ENCODE measurements around the gene NAB1.
"Not testable (repeated sequence)": the region's sequence is repeated elsewhere in the genome, so short reads cannot be mapped to it uniquely, and the experiment has no call there.

Gene NAB1

GRCh38 chr2:190698895-190699294 is 50.0 kb downstream of the NAB1 start:
- no peaks in the 10 kb centered on the region for H3K36me3 Mint-ChIP-seq (ENCODE audit: low read depth)
- H3K4me3 Mint-ChIP-seq: no peak overlapping the region
- H3K9me3 Mint-ChIP-seq: no peaks in the 10 kb centered on the region
- no peaks in the 10 kb centered on the region for H3K27me3 Mint-ChIP-seq (ENCODE audit: low read depth)
- peaks cover 5% of the 10 kb centered on the region for H3K4me1 Mint-ChIP-seq (ENCODE audit: low read depth)
- H3K27ac Mint-ChIP-seq: no peak overlapping the region

GRCh38 chr2:190701586-190701985 is 52.7 kb downstream of the NAB1 start:
- Mint-ChIP-seq H3K36me3 (ENCODE audit: low read depth) (no peaks in the 10 kb centered on the region), H3K4me3 (no peak overlapping the region), H3K27me3 (ENCODE audit: low read depth) (no peaks in the 10 kb centered on the region), H3K4me1 (ENCODE audit: low read depth) (no peaks in the 10 kb centered on the region), H3K27ac (no peak overlapping the region), H3K9me3 (no peaks in the 10 kb centered on the region)

GRCh38 chr2:190705280-190705679 is 56.4 kb downstream of the NAB1 start:
- H3K27me3 Mint-ChIP-seq (ENCODE audit: low read depth): no peaks in the 10 kb centered on the region
- H3K4me1 Mint-ChIP-seq (ENCODE audit: low read depth): peaks cover 5% of the 10 kb centered on the region
- peaks cover 4% of the 10 kb centered on the region for H3K36me3 Mint-ChIP-seq (ENCODE audit: low read depth)
- no peak overlapping the region for H3K27ac Mint-ChIP-seq
- peaks cover 9% of the 10 kb centered on the region for H3K9me3 Mint-ChIP-seq
- H3K4me3 Mint-ChIP-seq: no peak overlapping the region

- H3K27me3 Mint-ChIP-seq (ENCODE audit: low read depth): no peaks in the 10 kb centered on the region
- no peak overlapping the region for H3K27ac Mint-ChIP-seq
- peaks cover 12% of the 10 kb centered on the region for H3K9me3 Mint-ChIP-seq
- no peak overlapping the region for H3K4me3 Mint-ChIP-seq
- peaks cover 4% of the 10 kb centered on the region for H3K36me3 Mint-ChIP-seq (ENCODE audit: low read depth)
- peaks cover 5% of the 10 kb centered on the region for H3K4me1 Mint-ChIP-seq (ENCODE audit: low read depth)
Observed at GRCh38 chr2:190707726-190708125, 58.8 kb downstream of the NAB1 start.

GRCh38 chr2:190708650-190709049 is 59.8 kb downstream of the NAB1 start:
- H3K27ac Mint-ChIP-seq; H3K27me3 Mint-ChIP-seq (ENCODE audit: low read depth); H3K4me1 Mint-ChIP-seq (ENCODE audit: low read depth); H3K4me3 Mint-ChIP-seq; H3K36me3 Mint-ChIP-seq (ENCODE audit: low read depth): not testable (repeated sequence)
- peaks cover 12% of the 10 kb centered on the region for H3K9me3 Mint-ChIP-seq

- H3K4me1 Mint-ChIP-seq (ENCODE audit: low read depth): peaks cover 5% of the 10 kb centered on the region
- H3K27ac Mint-ChIP-seq: no peak overlapping the region
- no peaks in the 10 kb centered on the region for H3K27me3 Mint-ChIP-seq (ENCODE audit: low read depth)
- H3K36me3 Mint-ChIP-seq (ENCODE audit: low read depth): peaks cover 4% of the 10 kb centered on the region
- peaks cover 12% of the 10 kb centered on the region for H3K9me3 Mint-ChIP-seq
- no peak overlapping the region for H3K4me3 Mint-ChIP-seq
Observed at GRCh38 chr2:190711069-190711468, 62.2 kb downstream of the NAB1 start.

GRCh38 chr2:190713471-190713870 is 64.6 kb downstream of the NAB1 start:
- Mint-ChIP-seq H3K4me1 (ENCODE audit: low read depth) (peaks cover 3% of the 10 kb centered on the region), H3K27ac (no peak overlapping the region)

GRCh38 chr2:190714958-190715357 is 66.1 kb downstream of the NAB1 start:
- Mint-ChIP-seq H3K4me1 (ENCODE audit: low read depth) (peaks cover 12% of the 10 kb centered on the region), H3K36me3 (ENCODE audit: low read depth) (peaks cover 2% of the 10 kb centered on the region), H3K27me3 (ENCODE audit: low read depth) (no peaks in the 10 kb centered on the region), H3K9me3 (peaks cover 3% of the 10 kb centered on the region), H3K27ac (no peak overlapping the region), H3K4me3 (no peak overlapping the region)

More at GRCh38 chr2:190713471-190713870, 64.6 kb downstream of the NAB1 start:
- no peaks in the 10 kb centered on the region for H3K27me3 Mint-ChIP-seq (ENCODE audit: low read depth)
- peaks cover 2% of the 10 kb centered on the region for H3K36me3 Mint-ChIP-seq (ENCODE audit: low read depth)
- peaks cover 4% of the 10 kb centered on the region for H3K9me3 Mint-ChIP-seq
- H3K4me3 Mint-ChIP-seq: no peak overlapping the region

GRCh38 chr2:190716176-190716807 is 67.4 kb downstream of the NAB1 start:
- Mint-ChIP-seq H3K4me3 (no peak overlapping the region), H3K36me3 (ENCODE audit: low read depth) (no peaks in the 10 kb centered on the region), H3K27ac (no peak overlapping the region), H3K27me3 (ENCODE audit: low read depth) (no peaks in the 10 kb centered on the region), H3K4me1 (ENCODE audit: low read depth) (peaks cover 12% of the 10 kb centered on the region), H3K9me3 (no peaks in the 10 kb centered on the region)

GRCh38 chr2:190717306-190717705 is 68.4 kb downstream of the NAB1 start:
- Mint-ChIP-seq H3K9me3 (no peaks in the 10 kb centered on the region), H3K36me3 (ENCODE audit: low read depth) (no peaks in the 10 kb centered on the region), H3K27me3 (ENCODE audit: low read depth) (no peaks in the 10 kb centered on the region), H3K27ac (no peak overlapping the region), H3K4me1 (ENCODE audit: low read depth) (peaks cover 17% of the 10 kb centered on the region), H3K4me3 (no peak overlapping the region)

- H3K4me1 Mint-ChIP-seq (ENCODE audit: low read depth): peaks cover 22% of the 10 kb centered on the region
- no peaks in the 10 kb centered on the region for H3K9me3 Mint-ChIP-seq
- no peak overlapping the region for H3K4me3 Mint-ChIP-seq
- no peaks in the 10 kb centered on the region for H3K36me3 Mint-ChIP-seq (ENCODE audit: low read depth)
- H3K27ac Mint-ChIP-seq: no peak overlapping the region
- H3K27me3 Mint-ChIP-seq (ENCODE audit: low read depth): no peaks in the 10 kb centered on the region
Observed at GRCh38 chr2:190717764-190718651, 69.1 kb downstream of the NAB1 start.

GRCh38 chr2:190718652-190719526 is 70.0 kb downstream of the NAB1 start:
- Mint-ChIP-seq H3K4me3 (no peak overlapping the region), H3K27me3 (ENCODE audit: low read depth) (no peaks in the 10 kb centered on the region), H3K4me1 (ENCODE audit: low read depth) (peaks cover 25% of the 10 kb centered on the region), H3K9me3 (no peaks in the 10 kb centered on the region), H3K27ac (no peak overlapping the region), H3K36me3 (ENCODE audit: low read depth) (no peaks in the 10 kb centered on the region)

- Mint-ChIP-seq H3K27ac (no peak overlapping the region), H3K4me1 (ENCODE audit: low read depth) (peaks cover 25% of the 10 kb centered on the region), H3K36me3 (ENCODE audit: low read depth) (no peaks in the 10 kb centered on the region)
Observed at GRCh38 chr2:190720276-190720675, 71.4 kb downstream of the NAB1 start.

GRCh38 chr2:190720691-190721090 is 71.8 kb downstream of the NAB1 start:
- Mint-ChIP-seq H3K4me1 (ENCODE audit: low read depth) (peaks cover 25% of the 10 kb centered on the region), H3K4me3 (no peak overlapping the region), H3K36me3 (ENCODE audit: low read depth) (no peaks in the 10 kb centered on the region), H3K27me3 (ENCODE audit: low read depth) (no peaks in the 10 kb centered on the region), H3K9me3 (no peaks in the 10 kb centered on the region), H3K27ac (no peak overlapping the region)

More at GRCh38 chr2:190720276-190720675, 71.4 kb downstream of the NAB1 start:
- Mint-ChIP-seq H3K27me3 (ENCODE audit: low read depth) (no peaks in the 10 kb centered on the region), H3K4me3 (no peak overlapping the region), H3K9me3 (no peaks in the 10 kb centered on the region)
